B cell (primary cell): Measurements from ENCODE around the gene SLC12A4. TPM values are rescaled to one million over a fixed set of nuclear protein-coding genes. Genes with fewer than 3 reads are reported as not detected.

Experiments used
- ATAC-seq: fragments of 200-7000 bp; cut with Tn5 transposase; one replicate; pipeline ENCODE4 v1.10.0; 2021; ENCODE audit warnings: low read depth, mild to moderate bottlenecking, moderate number of reproducible peaks, moderate library complexity
- CTCF ChIA-PET: fragments of 350-600 bp; sonication (Branson Sonifier 250); formaldehyde crosslinking; loops from one replicate; lab custom pipeline; 2021; ENCODE audit warnings: antibody characterized with exemption, inconsistent platforms; lab: Charles Lee
- POLR2A ChIA-PET: fragments of 350-600 bp; sonication (Branson Sonifier 250); formaldehyde crosslinking; loops from one replicate; lab custom pipeline; 2021; ENCODE audit warnings: antibody characterized with exemption; lab: Charles Lee
- DNase-seq: peaks from one replicate; pipeline ENCODE4 v3.0.0; 2013
- H2AFZ ChIP-seq: 2 replicates; pipeline ENCODE4 v1.6.1; 2012; ENCODE audit warnings: mild to moderate bottlenecking, low read depth, low read length; ENCODE audit not compliant: insufficient read depth, poor library complexity, severe bottlenecking
- H3K27ac ChIP-seq, 2 donors: 1 replicate in 1 of 2; 2 replicates in 1 of 2; pipeline ENCODE4 v1.5.1; 2012 to 2013; ENCODE audit warnings: low read length in 2 of 2, mild to moderate bottlenecking in 2 of 2, moderate library complexity in 1 of 2
- H3K27me3 ChIP-seq, 4 experiments: fragments of 200-600 bp in 1 of 4; sonication (generic) in 1 of 4; replicated peaks in 1 of 4; 1 replicate in 2 of 4; 2 replicates in 2 of 4; pipeline versions ENCODE4 v1.6.1 to v1.7.0; 2013 to 2016; ENCODE audit warnings: low read length in 3 of 4, mild to moderate bottlenecking in 2 of 4, mixed read lengths in 1 of 4, moderate library complexity in 1 of 4; ENCODE audit not compliant: insufficient read depth in 4 of 4, control insufficient read depth in 3 of 4; ENCODE audit errors: control extremely low read depth in 1 of 4
- H3K36me3 ChIP-seq, 2 experiments: replicated peaks in 1 of 2; 1 replicate in 1 of 2; 2 replicates in 1 of 2; pipeline versions ENCODE4 v1.6.1 to v1.7.1; 2013; ENCODE audit warnings: low read length in 1 of 2; ENCODE audit not compliant: insufficient read depth in 2 of 2, control insufficient read depth in 1 of 2; ENCODE audit errors: control extremely low read depth in 1 of 2, extremely low read depth in 1 of 2
- H3K4me1 ChIP-seq, 2 donors: fragments of 200-600 bp in 1 of 2; sonication (generic) in 1 of 2; 1 replicate in 1 of 2; 2 replicates in 1 of 2; pipeline versions ENCODE4 v1.5.1 to v1.6.1; 2013 to 2017; ENCODE audit warnings: low read length in 2 of 2; ENCODE audit not compliant: control insufficient read depth in 2 of 2, insufficient read depth in 2 of 2
- H3K4me2 ChIP-seq: replicated peaks from 2 replicates; pipeline ENCODE3; 2012; ENCODE audit warnings: mild to moderate bottlenecking, low read depth, low read length; ENCODE audit not compliant: poor library complexity, severe bottlenecking
- H3K4me3 ChIP-seq, 5 experiments: fragments of 200-600 bp in 1 of 5; sonication (generic) in 1 of 5; 1 replicate in 3 of 5; 2 replicates in 2 of 5; pipeline versions ENCODE4 v1.5.1 to v1.7.0; 2011 to 2016; ENCODE audit warnings: low read length in 4 of 5, mild to moderate bottlenecking in 4 of 5, low read depth in 2 of 5, control low read depth in 1 of 5, moderate library complexity in 1 of 5; ENCODE audit not compliant: insufficient read depth in 1 of 5; ENCODE audit errors: control extremely low read depth in 1 of 5, extremely low read depth in 1 of 5
- H3K79me2 ChIP-seq: fragments of 200-600 bp; sonication (generic); one replicate; pipeline ENCODE4 v1.6.0; 2016; ENCODE audit warnings: low read length; ENCODE audit not compliant: control insufficient read depth, insufficient read depth
- H3K9ac ChIP-seq: fragments of 200-600 bp; sonication (generic); 2 replicates; pipeline ENCODE4 v1.6.1; 2017; ENCODE audit warnings: mild to moderate bottlenecking, low read length, moderate library complexity
- H3K9me3 ChIP-seq, 3 donors: one replicate each; pipeline versions ENCODE4 v1.6.1 to v1.7.1; 2013; ENCODE audit warnings: low read length in 2 of 3; ENCODE audit not compliant: control insufficient read depth in 2 of 3, insufficient read depth in 1 of 3; ENCODE audit errors: control extremely low read depth in 1 of 3
- H4K20me1 ChIP-seq: 2 replicates; pipeline ENCODE4 v1.6.0; 2012; ENCODE audit warnings: mild to moderate bottlenecking, low read length; ENCODE audit not compliant: insufficient read depth, control insufficient read depth, poor library complexity, severe bottlenecking
- H3K27ac Mint-ChIP-seq: one replicate; pipeline ENCODE4 v1.8.0; 2021; ENCODE audit warnings: mixed read lengths
- H3K27me3 Mint-ChIP-seq: one replicate; pipeline ENCODE4 v1.8.0; 2021; ENCODE audit warnings: mixed read lengths
- H3K4me1 Mint-ChIP-seq: one replicate; pipeline ENCODE4 v1.8.0; 2021; ENCODE audit warnings: mixed read lengths
- H3K4me3 Mint-ChIP-seq: one replicate; pipeline ENCODE4 v1.8.0; 2021; ENCODE audit warnings: mixed read lengths
- H3K9me3 Mint-ChIP-seq: one replicate; pipeline ENCODE4 v1.8.0; 2022; ENCODE audit warnings: mixed read lengths; ENCODE audit not compliant: insufficient read depth
- CTCF ChIP-seq: fragments of 200-600 bp; IDR thresholded peaks from one replicate; pipeline ENCODE4 v1.8.0; 2022; ENCODE audit warnings: antibody characterized with exemption, mild to moderate bottlenecking
- EZH2 ChIP-seq: IDR thresholded peaks from 2 replicates; pipeline ENCODE4 v1.6.1; 2012; ENCODE audit warnings: borderline replicate concordance, low read depth, mild to moderate bottlenecking, moderate library complexity, low read length; ENCODE audit not compliant: insufficient read depth, poor library complexity, severe bottlenecking
- WGBS: methylation state at CpG from one replicate; pipeline ENCODE4 v1.1.5; 2013; ENCODE audit warnings: missing lambda C conversion rate; ENCODE audit not compliant: insufficient coverage; 5-methylcytosine and 5-hydroxymethylcytosine counted together
- intact Hi-C: fragments of 100-400 bp; cut with micrococcal nuclease; formaldehyde crosslinking; loops from one replicate; pipeline ENCODE4 v1.10.0; 2022
- polyA plus RNA-seq: library from polyadenylated mRNA; depleted of rRNA; stranded (reverse); fragments of >200 nt; gene quantifications from 2 replicates; pipeline ENCODE4 v1.2.3, GENCODE V29; 2012
- total RNA-seq, 2 donors: library from RNA; stranded (reverse); fragments of 120-200 nt in 1 of 2; gene quantifications; 1 replicate in 1 of 2; 2 replicates in 1 of 2; pipeline versions ENCODE4 v1.2.3 to v1.2.4, GENCODE V29; 2013 to 2022

SLC12A4 gene
- total and polyA plus RNA-seq, 2 donors (not counting 1 experiment from before 2014, with no cell fraction given): 20.2 to 42.2 TPM

GRCh38 chr16:67942200-67942509 is 26.3 kb downstream of the SLC12A4 start:
- H3K4me3 Mint-ChIP-seq: no peak overlapping the region
- Histone ChIP-seq H3K4me2 (no peak overlapping the region), H3K9me3 (no peaks in the 10 kb centered on the region), H4K20me1 (peaks cover 11% of the 10 kb centered on the region), H3K9ac (no peak overlapping the region), H3K4me1 (peaks cover 15 to 33% of the 10 kb centered on the region in 2 donors), H3K27me3 (no peaks in the 10 kb centered on the region), H3K79me2 (peaks cover 61% of the 10 kb centered on the region), H3K27ac (no peak overlapping the region), H3K36me3 (peaks cover 0 to 9% of the 10 kb centered on the region in 2 experiments), H3K4me3 (no peak overlapping the region), H2AFZ (no peak overlapping the region)
- intact Hi-C loops: no loop called here
- H3K4me1 Mint-ChIP-seq: peaks cover 17% of the 10 kb centered on the region
- H3K9me3 Mint-ChIP-seq: no peaks in the 10 kb centered on the region
- H3K27ac Mint-ChIP-seq: no peak overlapping the region
- CTCF ChIA-PET: interaction anchor here (0.7 to 2.9 kb wide), 10 partner anchors 8 to 126 kb away, joined by 3 to 12 read pairs (median 4); partner anchors contain the start of gene NRN1L
- POLR2A ChIA-PET: no interaction called here
- 85% methylated on average over 6 of the region's 6 CpGs for WGBS
- peak; percentile 50 for DNase-seq
- no peaks in the 10 kb centered on the region for H3K27me3 Mint-ChIP-seq
- ATAC-seq: peak; percentile 67
- TF ChIP-seq CTCF (peak; percentile 71), EZH2 (no peak)

GRCh38 chr16:67941469-67942199 is 26.8 kb downstream of the SLC12A4 start:
- intact Hi-C loops: no loop called here

More at GRCh38 chr16:67941469-67942199, 26.8 kb downstream of the SLC12A4 start:
- Histone ChIP-seq H3K27ac (no peak overlapping the region), H2AFZ (no peak overlapping the region), H3K4me3 (no peak overlapping the region), H3K4me2 (no peak overlapping the region), H3K79me2 (peaks cover 61% of the 10 kb centered on the region), H3K9me3 (no peaks in the 10 kb centered on the region), H3K27me3 (no peaks in the 10 kb centered on the region), H3K36me3 (peaks cover 0 to 7% of the 10 kb centered on the region in 2 experiments), H3K9ac (no peak overlapping the region), H3K4me1 (peaks cover 18 to 38% of the 10 kb centered on the region in 2 donors), H4K20me1 (peaks cover 11% of the 10 kb centered on the region)
- POLR2A ChIA-PET: interaction anchor here (0.5 to 1.4 kb wide), 3 partner anchors 22 to 377 kb away, joined by 3 to 5 read pairs (median 4); no protein-coding TSS in a partner anchor
- 88% methylated on average over 9 of the region's 9 CpGs for WGBS
- no peaks in the 10 kb centered on the region for H3K9me3 Mint-ChIP-seq
- peaks cover 22% of the 10 kb centered on the region for H3K4me1 Mint-ChIP-seq
- no peak for TF ChIP-seq CTCF
- TF ChIP-seq EZH2: no peak
- no peak for ATAC-seq
- H3K27me3 Mint-ChIP-seq: no peaks in the 10 kb centered on the region
- CTCF ChIA-PET: interaction anchor here (0.7 to 2.9 kb wide), 14 partner anchors 8 to 126 kb away, joined by 3 to 12 read pairs (median 4); partner anchors contain the start of gene NRN1L
- no peak overlapping the region for H3K27ac Mint-ChIP-seq
- no peak for DNase-seq
- H3K4me3 Mint-ChIP-seq: no peak overlapping the region
